Kidney epithelial cell (primary cell): ENCODE measurements around the gene FOXP1. TPM values are rescaled to one million over a fixed set of nuclear protein-coding genes. Genes with fewer than 3 reads are reported as not detected.
A peak's percentile ranks its signal among the peaks of the same experiment; 100 is the strongest.

Experiments used
- DNase-seq: peaks from one replicate; pipeline ENCODE4 v3.0.0-alpha.2; 2010; ENCODE audit warnings: low read depth
- H3K27me3 ChIP-seq: 2 replicates; pipeline ENCODE4 v1.6.0; 2011; ENCODE audit warnings: low read length; ENCODE audit not compliant: control insufficient read depth, insufficient read depth
- H3K36me3 ChIP-seq: 2 replicates; pipeline ENCODE4 v1.5.1; 2011; ENCODE audit warnings: low read length; ENCODE audit not compliant: control insufficient read depth, insufficient read depth
- H3K4me3 ChIP-seq: 2 replicates; pipeline ENCODE4 v1.5.1; 2011; ENCODE audit warnings: low read depth, mild to moderate bottlenecking, control low read depth, low read length
- CTCF ChIP-seq: IDR thresholded peaks from 2 replicates; pipeline ENCODE4 v1.5.1; 2011; ENCODE audit warnings: mild to moderate bottlenecking, moderate library complexity, low read length, control low read depth, inconsistent platforms; ENCODE audit not compliant: insufficient read depth, poor library complexity, severe bottlenecking
- total RNA-seq: library from RNA; depleted of rRNA; stranded (reverse); fragments of >200 nt; gene quantifications from 2 replicates; pipeline ENCODE4 v1.2.3, GENCODE V29; 2015

Gene FOXP1
- total RNA-seq, 1 donor from 2014 or later, result 75.0 TPM

DNA sequence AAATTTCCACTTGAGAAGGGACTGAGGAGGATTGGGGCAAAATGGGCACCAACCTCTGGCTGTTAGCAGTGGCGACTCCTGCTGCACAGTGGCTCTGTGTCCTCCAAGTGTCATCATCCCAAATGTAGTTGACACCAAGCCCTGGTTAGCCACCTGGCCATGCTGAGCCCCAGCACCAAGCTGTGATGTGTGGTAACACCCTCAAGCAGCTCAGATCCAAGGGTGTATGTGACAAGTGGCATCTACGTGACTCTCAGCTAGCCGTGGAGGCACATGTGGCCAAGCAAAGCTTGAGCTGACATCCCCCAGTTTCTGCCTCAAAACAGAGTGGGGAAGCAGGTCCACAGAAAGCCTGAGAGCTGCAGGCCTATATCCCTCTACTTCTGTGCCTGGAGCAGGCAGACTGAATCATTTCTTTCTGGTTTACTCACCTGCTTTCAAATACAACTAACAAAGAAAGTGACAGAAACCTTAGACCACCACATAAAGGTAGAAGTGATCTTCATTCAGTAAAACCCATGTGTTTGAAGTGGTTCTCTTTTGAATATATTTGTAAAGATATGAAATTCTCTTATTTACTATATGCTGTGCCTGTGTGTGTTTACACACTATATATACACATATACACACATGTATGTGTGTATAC, 40.0 kb downstream of the FOXP1 start:
- no peaks in the 10 kb centered on the region for H3K36me3 ChIP-seq
- H3K27me3 ChIP-seq, result no peaks in the 10 kb centered on the region
- no peak overlapping the region for H3K4me3 ChIP-seq
- TF ChIP-seq CTCF, result no peak
- DNase-seq, result no peak

DNA sequence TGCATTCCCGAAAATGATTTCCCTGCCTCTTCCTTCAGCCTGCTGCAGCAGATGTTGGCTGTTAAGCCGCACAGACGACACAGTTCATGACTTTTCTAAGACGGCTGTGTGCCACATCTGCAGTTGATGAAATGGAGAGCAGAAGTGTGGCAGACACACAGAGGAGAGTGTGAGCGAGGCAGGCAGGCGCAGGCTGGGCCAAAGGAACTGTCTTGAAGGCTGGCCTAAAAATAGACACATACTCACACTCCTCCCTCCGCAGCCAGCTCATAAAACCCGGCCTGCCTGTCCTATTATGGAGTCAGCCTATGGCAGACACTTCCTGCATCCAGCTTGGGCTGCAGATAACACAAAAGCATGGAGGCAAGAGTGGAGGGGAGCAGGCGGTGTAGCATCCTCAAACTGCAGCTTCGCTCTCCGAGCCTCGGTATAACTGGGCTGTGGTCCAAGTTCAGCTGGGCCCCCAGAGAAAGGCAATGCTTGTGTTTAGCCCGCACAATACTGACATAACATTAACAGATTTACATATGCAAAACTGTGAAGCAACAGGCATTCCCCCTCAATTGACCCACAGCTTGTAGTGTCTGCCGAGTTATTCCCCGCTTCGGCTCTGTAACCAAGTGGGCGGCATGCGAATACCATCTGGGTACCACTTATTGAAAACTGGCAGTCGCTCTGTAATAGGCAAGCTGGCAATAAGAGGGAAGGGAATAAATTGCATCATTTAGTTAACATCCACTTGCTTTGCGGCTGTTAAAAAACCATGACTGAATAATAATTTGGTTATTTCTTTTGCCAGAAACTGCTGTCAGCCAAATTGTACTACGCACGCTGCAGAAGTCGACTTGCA, 40.8 kb downstream of the FOXP1 start:
- TF ChIP-seq CTCF, result no peak
- peak; percentile 47 for DNase-seq
- Histone ChIP-seq H3K27me3 (no peaks in the 10 kb centered on the region), H3K4me3 (no peak overlapping the region), H3K36me3 (no peaks in the 10 kb centered on the region)

- no peak for DNase-seq
- Histone ChIP-seq H3K27me3 (no peaks in the 10 kb centered on the region), H3K36me3 (no peaks in the 10 kb centered on the region), H3K4me3 (no peak overlapping the region)
- no peak for TF ChIP-seq CTCF
Measured at GRCh38 chr3:71541313-71541712, 42.2 kb downstream of the FOXP1 start.

GRCh38 chr3:71537211-71537611, 46.3 kb downstream of the FOXP1 start:
- DNase-seq, result peak; percentile 91

GRCh38 chr3:71536376-71536965, 47.1 kb downstream of the FOXP1 start:
- no peak for TF ChIP-seq CTCF
- no peaks in the 10 kb centered on the region for H3K27me3 ChIP-seq
- no peak overlapping the region for H3K4me3 ChIP-seq
- DNase-seq, result no peak
- no peaks in the 10 kb centered on the region for H3K36me3 ChIP-seq

More at GRCh38 chr3:71537211-71537611, 46.3 kb downstream of the FOXP1 start:
- Histone ChIP-seq H3K36me3 (no peaks in the 10 kb centered on the region), H3K27me3 (no peaks in the 10 kb centered on the region), H3K4me3 (no peak overlapping the region)
- TF ChIP-seq CTCF, result no peak
